ENCODE data around the gene COL11A2.
"Not testable (repeated sequence)": the region's sequence is repeated elsewhere in the genome, so short reads cannot be mapped to it uniquely, and the experiment has no call there.

The COL11A2 gene

DNA sequence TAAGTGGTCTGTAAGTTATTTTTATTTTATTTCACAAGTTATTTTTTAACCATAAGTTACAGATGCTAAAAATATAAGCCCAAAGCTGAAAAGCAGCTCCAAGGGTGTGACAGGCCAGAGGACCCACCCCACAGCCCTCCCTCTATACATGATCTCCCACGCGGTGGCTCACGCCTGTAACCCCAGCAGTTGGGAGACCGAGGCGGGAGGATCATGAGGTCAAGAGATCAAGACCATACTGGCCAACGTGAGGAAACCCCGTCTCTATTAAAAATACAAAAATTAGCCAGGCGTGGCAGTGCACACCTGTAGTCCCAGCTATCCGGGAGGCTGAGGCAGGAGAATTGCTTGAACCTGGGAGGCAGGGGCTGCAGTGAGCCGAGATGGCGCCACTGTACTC, 32.2 kb downstream of the COL11A2 start:
- FAIRE-seq (no peak), DNase-seq (ENCODE audit: low spot score) (no peak)

DNA sequence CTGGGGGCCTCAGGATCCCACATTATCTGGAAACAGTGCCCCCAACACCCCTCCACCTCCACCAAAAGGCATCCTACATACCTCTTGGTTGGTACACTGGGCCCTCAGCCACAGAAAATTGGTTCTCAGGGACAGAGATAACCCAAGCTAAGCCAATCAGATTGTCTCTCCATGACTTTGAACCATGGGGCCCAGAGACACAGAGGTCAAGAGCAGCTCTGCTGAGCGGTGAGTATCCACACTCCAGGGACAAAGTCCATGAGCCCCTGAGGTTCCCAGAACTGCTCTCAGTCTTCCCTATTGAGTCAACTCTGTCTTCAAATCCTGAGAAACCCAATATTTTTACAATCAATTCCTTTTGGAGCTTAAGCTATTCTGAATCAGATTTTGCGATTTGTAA, 35.3 kb downstream of the COL11A2 start:
- DNase-seq (ENCODE audit: low spot score), result no peak
- no peak for FAIRE-seq

DNA sequence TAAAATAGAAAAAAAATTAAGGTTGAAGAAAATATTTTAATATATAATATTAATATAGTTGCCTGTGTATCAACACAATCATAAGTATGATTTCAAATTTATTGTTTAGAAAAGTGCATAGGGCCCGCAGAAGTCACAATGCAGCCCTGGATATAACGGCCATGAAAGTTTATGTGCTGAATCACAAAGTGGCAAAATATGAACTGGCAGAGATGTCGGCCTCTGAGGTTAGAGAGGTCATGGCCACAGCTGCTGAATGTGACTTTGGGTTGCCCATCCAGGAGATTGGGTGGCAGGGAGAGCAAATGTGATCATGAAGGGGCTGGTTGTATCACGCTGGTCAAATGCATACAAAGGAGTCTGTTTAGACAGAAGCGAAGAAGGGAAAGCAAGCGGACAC, 35.7 kb downstream of the COL11A2 start:
- FAIRE-seq (no peak), DNase-seq (ENCODE audit: low spot score) (no peak)

DNA sequence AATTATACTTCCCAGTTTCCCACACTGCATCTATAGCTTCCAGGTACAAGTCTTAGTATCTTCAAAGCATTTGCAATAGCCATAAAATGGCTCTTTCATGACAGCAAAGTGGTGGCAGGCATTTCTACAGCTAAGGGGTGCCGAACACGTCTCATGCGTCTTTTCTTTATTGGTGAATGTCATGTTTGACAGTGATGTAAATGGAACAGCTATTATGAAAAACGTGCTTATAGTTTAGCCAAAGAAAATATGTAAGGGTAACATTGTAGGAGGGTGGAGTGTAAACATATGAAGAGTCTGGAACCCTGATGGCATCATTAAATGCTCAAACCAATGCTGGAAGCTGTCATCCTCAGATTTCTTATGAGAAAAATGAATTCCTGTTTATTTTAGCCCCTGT, 37.9 kb downstream of the COL11A2 start:
- FAIRE-seq (no peak), DNase-seq (ENCODE audit: low spot score) (no peak)

DNA sequence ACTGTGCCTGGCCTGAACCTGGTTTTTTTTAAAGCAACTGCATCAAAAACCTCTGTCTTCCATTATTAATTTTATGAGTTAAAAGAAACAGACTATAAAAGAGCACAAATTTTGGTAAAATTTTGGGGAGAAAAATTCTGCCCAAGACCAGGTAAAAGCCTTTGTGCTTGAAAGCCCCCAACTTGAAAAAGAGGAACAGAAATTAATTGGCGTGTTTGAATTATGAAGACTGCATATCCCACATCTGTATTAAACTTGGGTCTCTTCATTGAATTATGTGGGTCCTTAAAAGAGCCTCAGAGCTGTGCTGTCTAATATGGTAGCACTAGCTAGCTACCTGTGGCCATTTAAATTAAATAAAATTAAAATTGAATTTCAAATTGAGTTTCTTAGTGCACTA, 41.2 kb downstream of the COL11A2 start:
- no peak for DNase-seq (ENCODE audit: low spot score)
- FAIRE-seq, result no peak

DNA sequence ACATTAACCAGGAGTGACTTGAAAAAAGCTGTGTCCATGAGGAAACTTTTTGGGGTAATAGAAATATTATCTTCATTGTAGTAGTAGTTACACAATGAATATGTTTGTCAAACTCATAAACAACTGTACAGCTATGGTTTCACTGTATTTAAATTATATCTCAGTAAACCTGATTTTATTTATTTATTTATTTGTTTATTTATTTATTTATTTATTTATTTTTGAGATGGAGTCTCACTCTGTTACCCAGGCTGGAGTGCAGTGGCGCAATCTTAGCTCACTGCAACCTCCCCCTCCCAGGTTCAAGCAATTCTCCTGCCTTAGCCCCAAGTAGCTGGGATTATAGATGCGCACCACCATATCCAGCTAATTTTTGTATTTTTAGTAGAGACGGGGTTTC, 41.7 kb downstream of the COL11A2 start:
- not testable (repeated sequence) for DNase-seq (ENCODE audit: low spot score); FAIRE-seq

DNA sequence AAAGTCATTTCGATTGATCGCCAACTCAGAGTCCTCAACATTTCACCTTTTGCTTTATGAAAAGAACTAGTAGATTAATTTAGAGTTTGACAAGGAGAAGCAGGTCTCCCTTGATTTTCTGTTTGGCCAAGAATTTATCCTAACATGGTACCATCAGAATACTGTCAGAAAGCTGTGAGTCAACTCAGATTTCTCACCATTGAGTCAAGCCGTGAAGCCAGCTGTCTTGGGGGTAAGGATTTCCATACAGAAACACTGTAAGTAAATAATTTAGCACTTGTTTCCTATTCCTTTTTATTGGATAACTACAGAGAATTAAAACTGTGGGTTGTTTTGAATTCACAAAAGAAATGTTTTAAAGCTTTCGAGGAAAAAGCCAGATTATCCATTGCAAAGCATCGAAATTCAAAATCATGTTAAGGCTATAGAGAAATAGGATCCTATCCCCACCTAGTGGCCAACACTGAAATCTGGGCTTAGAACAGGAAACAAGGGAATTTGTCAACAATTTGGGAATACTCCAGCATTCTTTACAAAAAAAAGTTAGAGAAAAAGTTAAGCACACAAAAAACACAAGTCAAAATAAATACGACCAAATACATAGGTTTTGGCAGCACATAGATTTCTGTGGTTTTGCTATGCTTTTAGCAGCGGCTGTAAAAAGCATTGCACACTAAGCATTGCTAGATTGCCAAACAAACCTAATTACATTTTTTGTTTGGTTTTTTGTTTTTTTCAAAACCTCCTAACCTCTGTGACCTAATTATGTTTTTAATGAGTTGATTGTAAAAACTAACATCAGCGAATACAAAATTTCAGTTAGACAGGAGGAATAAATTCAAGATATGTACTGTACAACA, 44.2 kb downstream of the COL11A2 start:
- DNase-seq (ENCODE audit: low spot score), result peak; percentile 48
- FAIRE-seq, result no peak

DNA sequence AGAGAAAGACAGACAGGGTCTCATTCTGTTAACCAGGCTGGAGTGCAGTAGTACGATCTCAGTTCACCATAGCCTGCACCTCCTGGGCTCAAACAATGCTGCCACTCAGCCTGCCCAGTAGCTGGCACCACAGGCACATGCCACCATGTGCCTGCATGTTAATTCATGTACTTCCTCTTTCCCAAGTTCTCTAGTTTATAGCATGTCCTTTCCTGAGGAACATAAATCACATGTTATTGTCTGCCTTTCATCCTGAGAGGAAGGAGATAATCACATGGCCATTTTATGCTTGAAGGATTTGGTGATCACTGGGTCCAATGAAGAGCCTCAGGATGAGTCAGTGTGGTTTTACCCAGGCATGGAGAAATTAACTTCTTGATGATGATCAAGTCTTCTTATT, 47.9 kb downstream of the COL11A2 start:
- DNase-seq (ENCODE audit: low spot score) (no peak), FAIRE-seq (no peak)

DNA sequence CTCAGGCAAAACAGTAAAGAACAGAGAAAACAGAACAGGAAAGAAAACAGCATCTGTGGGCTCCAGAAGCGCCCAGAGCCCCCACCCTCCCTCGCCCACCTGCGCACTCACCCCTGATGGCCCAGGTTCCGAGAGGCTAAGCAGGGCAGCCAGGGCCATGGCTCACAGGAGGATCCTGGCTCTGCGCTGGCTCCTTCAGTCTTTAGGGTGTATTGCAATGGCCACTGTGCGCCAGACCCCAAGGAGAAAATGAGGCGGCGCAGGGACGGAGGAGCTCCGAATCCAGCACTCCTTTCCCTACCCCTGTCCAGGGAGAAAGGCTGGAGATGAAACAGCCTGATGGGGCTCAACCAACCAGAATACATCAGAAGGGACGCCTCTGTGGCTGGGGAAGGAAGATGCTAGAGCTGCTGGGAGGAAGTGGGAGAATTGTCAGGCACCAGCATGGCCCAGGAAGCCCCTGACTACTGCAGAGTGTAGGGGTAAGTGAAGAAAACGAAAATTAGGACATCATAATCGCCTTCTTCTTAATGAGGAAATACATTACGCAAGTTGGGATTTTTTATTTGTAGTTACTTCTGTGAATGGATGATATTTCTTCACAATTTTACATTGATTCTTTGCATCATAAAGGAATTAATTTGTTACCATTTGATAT, 49.0 kb downstream of the COL11A2 start:
- FAIRE-seq (no peak), DNase-seq (ENCODE audit: low spot score) (no peak)

DNA sequence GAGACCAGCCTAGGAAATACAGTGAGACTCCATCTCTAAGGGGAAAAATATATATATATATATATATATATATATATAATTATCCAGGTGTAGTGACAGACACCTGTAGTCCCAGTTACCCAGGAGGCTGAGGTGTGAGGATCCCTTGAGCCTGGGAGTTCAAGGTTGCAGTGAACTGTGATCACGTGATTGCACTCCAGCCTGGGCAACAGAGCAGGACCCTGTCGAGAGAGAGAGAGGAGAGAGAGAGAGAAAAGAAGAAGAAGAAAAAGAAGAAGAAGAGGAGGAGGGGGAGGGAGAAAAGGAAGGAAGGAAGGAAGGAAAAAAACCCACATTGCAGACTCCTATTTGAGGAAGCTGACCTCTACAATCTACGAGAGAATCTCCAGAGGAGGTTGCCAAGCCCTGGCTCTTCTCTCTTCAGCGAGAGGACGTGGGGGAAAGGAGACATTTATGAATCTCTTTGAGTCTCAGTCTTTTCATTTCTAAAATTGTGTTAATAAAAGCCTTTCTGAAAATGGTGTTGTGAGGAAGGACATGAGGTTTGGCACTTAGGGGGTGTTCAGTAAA, 49.7 kb downstream of the COL11A2 start:
- FAIRE-seq (no peak), DNase-seq (ENCODE audit: low spot score) (no peak)

DNA sequence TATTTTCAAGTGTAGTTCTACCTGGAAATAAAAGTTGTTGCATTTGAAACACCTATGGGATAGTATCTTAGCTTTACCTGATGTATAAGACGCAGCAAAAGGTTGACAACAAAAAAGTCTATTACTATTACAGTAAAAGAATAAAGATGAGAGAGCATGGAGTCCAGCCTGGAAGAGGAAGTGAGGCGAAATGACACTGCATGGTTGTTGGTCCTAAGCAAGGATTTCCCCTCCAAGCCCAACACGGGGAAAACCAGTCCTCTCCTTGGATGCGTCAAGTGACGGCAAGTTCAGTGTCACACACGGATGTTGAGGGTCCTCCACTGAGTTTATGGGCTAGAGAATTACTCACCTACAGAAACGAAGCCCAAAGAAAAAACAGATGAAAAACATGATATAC, 51.7 kb downstream of the COL11A2 start:
- DNase-seq (ENCODE audit: low spot score), result no peak
- no peak for FAIRE-seq

DNA sequence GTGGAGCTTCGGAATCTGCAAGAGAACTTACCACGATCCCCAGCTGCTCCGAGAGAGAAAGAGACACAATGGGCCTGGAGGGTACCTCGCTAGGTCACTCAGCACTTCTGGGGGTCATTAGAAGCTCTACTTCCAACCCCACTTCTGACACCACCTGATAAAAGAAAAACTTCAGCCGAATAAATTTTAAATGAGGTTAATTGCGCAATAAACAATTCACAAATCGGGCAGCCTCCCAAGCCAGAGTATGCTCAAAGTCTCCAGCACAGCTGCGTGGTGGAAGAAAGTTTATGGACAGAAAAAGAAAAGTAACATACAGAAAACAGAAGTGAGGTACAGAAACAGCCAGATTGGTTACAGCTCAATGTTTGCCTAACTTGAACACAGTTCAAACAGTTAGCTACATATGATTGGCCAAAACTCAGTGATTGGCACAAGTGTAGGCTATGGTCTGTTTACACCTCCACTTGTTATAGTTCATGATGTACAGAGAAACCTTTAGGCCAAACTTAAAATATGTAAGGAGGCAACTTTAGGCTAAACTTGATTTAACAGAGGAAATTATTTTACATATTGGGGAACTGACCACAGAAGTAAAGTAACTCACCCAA, 52.6 kb downstream of the COL11A2 start:
- DNase-seq (ENCODE audit: low spot score) (no peak), FAIRE-seq (no peak)

DNA sequence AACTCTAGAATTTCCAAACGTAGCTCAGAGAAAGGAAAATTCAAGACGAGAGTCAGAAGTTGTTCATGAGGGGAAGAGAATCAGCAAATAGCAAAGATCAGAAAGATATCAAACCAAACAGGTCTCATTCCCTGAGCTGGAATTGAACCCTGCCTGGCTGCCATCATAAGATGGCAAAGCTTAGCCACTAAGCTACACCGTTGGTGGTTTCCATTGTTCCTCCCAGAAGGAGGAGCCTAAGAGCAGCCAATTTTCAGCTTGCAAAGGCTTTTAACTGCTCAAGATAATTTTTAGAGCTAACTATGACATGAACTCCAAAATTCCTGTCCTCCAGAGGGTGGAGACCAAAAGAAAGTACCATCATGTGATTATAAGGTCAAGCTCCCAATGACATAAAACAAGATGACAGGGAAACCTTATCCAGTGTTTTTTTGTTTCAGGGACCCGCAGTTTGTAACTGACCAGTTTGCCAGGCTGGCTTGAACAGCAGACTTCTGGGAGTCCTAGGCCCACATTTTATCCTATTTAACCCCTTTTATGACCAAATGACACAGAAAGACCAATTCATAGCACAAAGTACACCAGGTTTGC, 55.9 kb downstream of the COL11A2 start:
- DNase-seq (ENCODE audit: low spot score) (no peak), FAIRE-seq (no peak)

DNA sequence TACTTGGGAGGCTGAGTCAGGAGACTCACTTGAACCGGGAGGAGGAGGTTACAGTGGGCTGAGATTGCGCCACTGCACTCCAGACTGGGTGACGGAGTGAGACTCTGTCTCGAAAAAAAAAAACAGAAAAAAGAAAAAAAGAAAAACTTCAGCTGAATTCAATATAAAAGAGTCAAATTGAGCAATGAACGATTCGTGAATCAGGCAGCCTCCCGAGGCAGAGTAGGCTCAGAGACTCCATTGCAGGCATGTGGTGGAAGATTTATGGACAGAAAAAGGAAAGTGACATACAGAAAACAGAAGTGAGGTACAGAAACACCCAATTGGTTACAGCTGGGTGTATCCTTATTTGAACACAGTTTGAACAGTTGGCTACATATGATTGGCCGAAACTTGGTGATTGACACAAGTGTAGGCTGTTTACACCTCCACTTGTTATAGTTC, 60.2 kb downstream of the COL11A2 start:
- DNase-seq (ENCODE audit: low spot score) (no peak), FAIRE-seq (no peak)

DNA sequence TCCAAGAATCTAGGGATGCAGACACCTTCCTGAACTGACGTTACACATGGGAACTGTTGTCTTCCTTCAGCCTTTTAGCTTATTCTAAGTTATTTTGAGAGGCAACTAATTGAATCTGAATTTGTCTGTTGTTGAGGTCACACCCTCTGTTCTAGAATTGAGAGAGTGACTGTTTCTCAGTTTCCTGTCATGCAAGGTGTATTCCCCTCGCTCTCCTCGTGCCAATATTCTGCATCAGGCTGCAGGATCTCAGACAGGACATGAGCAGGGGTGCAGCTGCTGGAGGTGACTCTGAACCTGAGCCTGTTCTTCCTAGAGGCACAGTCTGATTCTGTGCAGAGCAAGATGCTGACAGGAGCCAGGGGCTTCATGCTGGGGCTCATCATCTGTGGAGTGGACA, 63.9 kb downstream of the COL11A2 start:
- no peak for DNase-seq (ENCODE audit: low spot score)
- no peak for FAIRE-seq

DNA sequence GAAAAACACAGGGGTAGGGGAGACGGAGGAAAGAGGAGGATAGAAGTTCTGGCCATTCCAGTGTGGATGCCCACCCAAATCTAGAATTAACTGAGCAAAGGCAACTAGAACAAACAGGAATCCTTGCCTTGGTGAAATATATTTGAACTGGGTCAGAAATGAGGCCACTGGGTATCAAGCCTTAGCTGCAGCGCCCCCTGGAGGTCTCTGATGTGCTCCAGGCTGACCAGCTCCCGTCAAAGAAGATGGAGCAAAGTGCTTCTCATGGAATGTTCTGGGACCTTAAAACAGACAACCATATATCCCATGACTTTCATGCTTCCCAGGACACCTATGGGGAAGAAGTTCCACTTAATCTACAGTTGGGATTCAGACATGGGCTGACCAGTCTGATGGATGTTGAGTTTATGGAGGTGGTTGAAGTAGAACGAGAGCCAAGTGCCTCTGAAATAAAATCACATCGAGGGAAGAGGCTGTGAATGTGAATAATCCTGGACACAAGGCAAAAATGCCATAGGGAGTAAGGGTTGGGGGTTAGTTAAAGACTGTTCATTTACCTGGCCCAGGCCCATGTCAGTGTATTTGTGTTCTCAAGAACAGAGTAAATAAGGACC, 66.1 kb downstream of the COL11A2 start:
- DNase-seq (ENCODE audit: low spot score) (peak; percentile 37), FAIRE-seq (no peak)

DNA sequence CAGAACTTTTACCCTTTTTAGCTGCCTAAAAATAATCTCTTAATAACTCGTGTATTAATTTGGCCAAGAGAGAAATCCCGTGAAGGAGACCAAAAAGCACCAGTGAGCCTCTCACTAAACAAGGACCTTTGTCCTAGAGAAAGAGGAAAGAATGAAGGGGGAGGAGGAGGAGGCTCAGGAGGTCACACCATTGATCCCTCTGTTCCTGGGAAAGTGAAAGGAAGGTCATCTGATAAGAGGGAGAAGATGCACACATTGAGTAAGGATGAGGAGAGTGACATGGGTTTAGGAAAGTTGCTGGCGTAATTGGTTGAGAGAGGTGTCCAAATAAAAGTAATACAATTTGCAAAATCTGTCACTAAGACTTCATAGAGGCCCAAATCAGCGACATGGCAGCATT, 67.3 kb downstream of the COL11A2 start:
- DNase-seq (ENCODE audit: low spot score), result no peak
- FAIRE-seq, result no peak

DNA sequence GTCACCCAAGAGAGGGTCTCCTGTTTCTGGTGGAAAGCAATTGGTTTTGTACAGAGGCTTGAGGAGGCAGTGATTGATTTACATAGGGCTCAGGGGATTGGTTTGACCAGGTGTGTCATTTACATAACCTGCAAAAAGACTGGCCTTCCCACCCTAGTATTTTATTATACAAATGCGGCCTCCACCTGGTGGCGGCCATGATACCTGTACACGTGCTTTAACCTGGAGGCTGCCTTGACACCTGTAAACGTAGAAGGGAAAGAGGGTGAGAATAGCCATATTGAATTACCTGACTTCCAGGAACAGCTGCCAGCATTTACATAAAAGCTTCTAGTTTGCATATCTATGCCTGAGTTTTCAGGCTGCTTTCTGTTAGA, 67.8 kb downstream of the COL11A2 start:
- FAIRE-seq (no peak), DNase-seq (ENCODE audit: low spot score) (no peak)

DNA sequence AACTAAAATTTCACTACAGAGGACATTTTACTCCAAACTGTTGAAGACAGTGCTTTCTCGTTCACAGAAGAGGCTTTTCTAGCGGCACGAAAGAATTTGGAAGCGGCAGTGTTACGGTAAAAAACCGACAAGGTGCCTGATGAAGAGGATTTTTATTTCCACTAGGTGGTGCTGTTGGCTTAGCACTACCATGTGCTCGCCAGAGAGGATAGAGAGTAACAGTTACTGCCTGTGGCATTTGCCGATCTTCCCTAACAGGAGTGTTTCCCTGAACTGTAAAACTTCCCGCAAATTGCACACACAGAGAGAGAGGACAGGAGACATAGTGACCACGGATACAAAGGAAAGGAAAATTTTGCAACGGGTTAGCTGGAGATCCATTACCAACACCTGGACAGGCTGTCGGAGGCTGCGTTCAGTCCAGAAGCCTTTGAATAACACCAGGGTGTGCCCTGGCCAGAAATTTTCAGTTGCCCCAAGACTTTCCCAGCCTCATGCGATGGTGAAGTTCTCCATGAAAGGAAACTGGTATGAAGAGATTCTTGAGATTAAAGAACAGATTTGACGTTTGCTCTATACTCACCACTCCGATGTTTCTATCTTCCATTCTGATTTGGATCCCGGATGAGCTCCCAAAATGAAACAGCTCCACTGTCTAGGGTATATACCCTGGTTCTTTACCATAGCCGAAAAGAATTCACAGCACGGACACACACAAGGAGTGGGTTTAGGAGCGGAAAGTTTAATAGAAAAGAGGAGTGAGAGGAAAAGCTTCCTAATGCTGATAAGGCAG, 68.3 kb downstream of the COL11A2 start:
- DNase-seq (ENCODE audit: low spot score) (peak; percentile 58), FAIRE-seq (no peak)

DNA sequence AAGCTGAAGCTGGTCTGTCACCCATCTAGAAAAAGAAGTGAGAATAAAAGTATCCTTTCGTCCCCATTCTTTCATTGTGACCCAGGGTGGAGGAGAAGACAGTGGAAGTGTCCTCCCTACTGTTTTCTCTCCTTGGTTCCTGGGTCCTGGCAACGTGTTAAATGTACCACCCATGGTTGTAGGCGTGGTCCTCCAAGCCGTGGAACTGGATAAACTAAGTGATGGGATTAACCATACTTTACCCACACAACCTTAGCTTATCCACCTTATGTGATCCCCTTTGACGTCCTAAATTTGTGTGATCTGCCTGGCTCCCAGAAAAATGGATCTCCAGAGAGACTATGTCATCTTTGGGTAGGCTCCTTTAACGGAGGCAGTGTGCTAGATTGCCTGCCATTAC, 69.1 kb downstream of the COL11A2 start:
- DNase-seq (ENCODE audit: low spot score) (no peak), FAIRE-seq (no peak)

DNA sequence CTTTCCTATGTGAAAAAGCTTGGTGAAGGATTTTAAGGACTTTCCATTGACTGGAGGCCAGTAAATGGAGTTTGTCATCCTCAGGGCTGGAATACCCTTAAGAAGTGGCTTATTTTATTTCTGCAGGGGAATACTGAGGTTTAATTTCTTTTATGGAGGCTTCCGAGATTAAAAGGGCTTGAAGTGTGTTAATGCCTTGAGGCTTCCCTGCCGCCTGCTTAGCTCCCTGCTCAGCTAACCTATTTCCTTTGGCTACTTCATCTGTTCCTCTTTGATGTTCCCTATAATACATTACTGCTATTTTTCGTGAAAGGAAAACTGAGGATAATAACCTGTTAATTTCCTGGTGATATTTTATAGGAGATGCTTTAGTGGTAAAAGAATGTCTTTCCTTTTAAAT, 72.3 kb downstream of the COL11A2 start:
- no peak for DNase-seq (ENCODE audit: low spot score)
- FAIRE-seq, result no peak
